ENCODE data around the gene KDM2A. TPM values are rescaled to one million over a fixed set of nuclear protein-coding genes. Genes with fewer than 3 reads are reported as not detected.

Gene KDM2A
- total and polyA plus RNA-seq, 2 of the 13 experiments (the other 11 are each of a cell fraction or from before 2014, with no cell fraction given) = 31.3 to 31.4 TPM

GRCh38 chr11:67288452-67289225 lies 169.6 kb downstream of the KDM2A start (continued):
- TF ChIP-seq DZIP1 (CRISPR knock-in tag; IDR thresholded peaks at IDR 0.05) (no peak; the same call in 1 of the 2 replicates), ZNF850 (CRISPR knock-in tag; conservative IDR thresholded peaks at IDR 0.05) (no peak), CC2D1A (CRISPR knock-in tag; IDR thresholded peaks at IDR 0.05) (peak; percentile 85; the same call in 1 of the 2 replicates), PLRG1 (conservative IDR thresholded peaks at IDR 0.05) (no peak), ZNF292 (CRISPR knock-in tag; IDR thresholded peaks at IDR 0.05; ENCODE audit: borderline replicate concordance, low read depth) (no peak), SAFB2 (CRISPR knock-in tag; IDR thresholded peaks at IDR 0.05; ENCODE audit: borderline replicate concordance, low read depth) (peak; percentile 91), AKNA (CRISPR knock-in tag; IDR thresholded peaks at IDR 0.05; ENCODE audit: borderline replicate concordance) (0 out of 2 replicates have a peak, but pooled peaks have one; percentile 31), ZNF260 (CRISPR knock-in tag; IDR thresholded peaks at IDR 0.05; ENCODE audit: borderline replicate concordance, low read depth) (0 out of 2 replicates have a peak, but pooled peaks have one; percentile 73), RBM39 (IDR thresholded peaks at IDR 0.05; ENCODE audit: low read depth, low read length, poor library complexity, severe bottlenecking) (peak; percentile 41), ZNF614 (CRISPR knock-in tag; IDR thresholded peaks at IDR 0.05; ENCODE audit: borderline replicate concordance) (0 out of 2 replicates have a peak, but pooled peaks have one; percentile 71), ZNF44 (CRISPR knock-in tag; IDR thresholded peaks at IDR 0.05) (peak; percentile 49; the same call in 1 of the 2 replicates), ZNF160 (CRISPR knock-in tag; IDR thresholded peaks at IDR 0.05) (peak; percentile 68; the same call in 1 of the 2 replicates), ZSCAN5A (CRISPR knock-in tag; IDR thresholded peaks at IDR 0.05; ENCODE audit: borderline replicate concordance) (peak; percentile 86), ZNF816 (CRISPR knock-in tag; IDR thresholded peaks at IDR 0.05; ENCODE audit: borderline replicate concordance) (0 out of 2 replicates have a peak, but pooled peaks have one; percentile 73), HHEX (CRISPR knock-in tag; IDR thresholded peaks at IDR 0.05) (no peak), ZSCAN29 (CRISPR knock-in tag; conservative IDR thresholded peaks at IDR 0.05) (peak; percentile 64; the same call in 1 of the 2 replicates), ZMYM3 (CRISPR knock-in tag; IDR thresholded peaks at IDR 0.05) (0 out of 2 replicates have a peak, but pooled peaks have one; percentile 9), FOXK1 (CRISPR knock-in tag; IDR thresholded peaks at IDR 0.05; ENCODE audit: borderline replicate concordance, low read depth) (no peak)
